ENCODE data around the gene CSRP3.

DNA sequence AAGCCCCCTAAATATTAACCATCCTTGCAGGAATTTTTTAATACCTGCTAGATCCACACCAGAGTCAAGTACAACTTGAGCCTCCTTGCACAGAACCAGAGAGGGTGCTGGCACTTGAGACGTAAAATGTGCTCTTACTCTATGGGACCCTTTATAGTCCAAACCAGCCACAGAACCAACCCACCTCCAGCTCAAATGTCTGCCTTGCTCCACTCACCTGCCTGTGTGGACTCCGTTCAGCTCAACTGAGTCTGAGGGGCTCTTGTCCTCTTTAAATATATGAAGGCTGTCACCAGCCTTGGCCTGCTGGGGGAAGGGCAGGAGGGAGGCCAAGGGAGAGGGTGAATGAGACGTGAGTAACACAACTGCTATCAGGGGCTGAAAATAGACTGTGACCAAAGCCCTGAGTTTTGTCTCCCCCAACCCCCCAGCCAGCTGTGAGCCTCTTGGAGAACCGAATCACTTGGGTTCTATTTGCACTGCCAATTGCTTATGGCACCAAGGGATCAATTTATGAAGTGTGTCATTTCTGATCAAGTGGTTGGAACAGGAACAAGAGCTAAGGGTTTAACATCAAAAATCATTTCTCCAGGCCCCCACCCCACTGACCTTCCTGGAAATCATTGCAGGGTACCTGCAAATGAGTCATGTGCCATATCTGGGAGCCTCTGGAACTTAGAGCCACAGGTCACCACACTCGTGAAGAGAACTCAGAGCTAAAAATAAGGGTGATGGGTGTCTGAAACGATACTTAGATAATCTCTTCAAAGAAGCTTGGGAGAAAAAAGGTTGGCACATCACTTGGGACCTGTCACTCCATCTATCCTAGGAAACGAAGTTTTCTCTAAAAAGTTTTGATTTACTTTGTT is at the start of gene CSRP3:
- TF ChIP-seq, protein P1, sequence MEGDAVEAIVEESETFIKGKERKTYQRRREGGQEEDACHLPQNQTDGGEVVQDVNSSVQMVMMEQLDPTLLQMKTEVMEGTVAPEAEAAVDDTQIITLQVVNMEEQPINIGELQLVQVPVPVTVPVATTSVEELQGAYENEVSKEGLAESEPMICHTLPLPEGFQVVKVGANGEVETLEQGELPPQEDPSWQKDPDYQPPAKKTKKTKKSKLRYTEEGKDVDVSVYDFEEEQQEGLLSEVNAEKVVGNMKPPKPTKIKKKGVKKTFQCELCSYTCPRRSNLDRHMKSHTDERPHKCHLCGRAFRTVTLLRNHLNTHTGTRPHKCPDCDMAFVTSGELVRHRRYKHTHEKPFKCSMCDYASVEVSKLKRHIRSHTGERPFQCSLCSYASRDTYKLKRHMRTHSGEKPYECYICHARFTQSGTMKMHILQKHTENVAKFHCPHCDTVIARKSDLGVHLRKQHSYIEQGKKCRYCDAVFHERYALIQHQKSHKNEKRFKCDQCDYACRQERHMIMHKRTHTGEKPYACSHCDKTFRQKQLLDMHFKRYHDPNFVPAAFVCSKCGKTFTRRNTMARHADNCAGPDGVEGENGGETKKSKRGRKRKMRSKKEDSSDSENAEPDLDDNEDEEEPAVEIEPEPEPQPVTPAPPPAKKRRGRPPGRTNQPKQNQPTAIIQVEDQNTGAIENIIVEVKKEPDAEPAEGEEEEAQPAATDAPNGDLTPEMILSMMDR (IDR thresholded peaks at IDR 0.05; ENCODE audit: poor library complexity, severe bottlenecking): no peak
- TF ChIP-seq TAF1 (IDR thresholded peaks at IDR 0.05; ENCODE audit: low read depth) (no peak), EZH2 (IDR thresholded peaks at IDR 0.05; ENCODE audit: borderline replicate concordance, insufficient read depth, low read length, poor library complexity, severe bottlenecking) (no peak), SMC3 (conservative IDR thresholded peaks at IDR 0.05; ENCODE audit: poor library complexity) (no peak), POLR2AphosphoS5 (IDR thresholded peaks at IDR 0.05) (no peak), RAD21 (conservative IDR thresholded peaks at IDR 0.05) (no peak)
- TF ChIP-seq, protein P2, sequence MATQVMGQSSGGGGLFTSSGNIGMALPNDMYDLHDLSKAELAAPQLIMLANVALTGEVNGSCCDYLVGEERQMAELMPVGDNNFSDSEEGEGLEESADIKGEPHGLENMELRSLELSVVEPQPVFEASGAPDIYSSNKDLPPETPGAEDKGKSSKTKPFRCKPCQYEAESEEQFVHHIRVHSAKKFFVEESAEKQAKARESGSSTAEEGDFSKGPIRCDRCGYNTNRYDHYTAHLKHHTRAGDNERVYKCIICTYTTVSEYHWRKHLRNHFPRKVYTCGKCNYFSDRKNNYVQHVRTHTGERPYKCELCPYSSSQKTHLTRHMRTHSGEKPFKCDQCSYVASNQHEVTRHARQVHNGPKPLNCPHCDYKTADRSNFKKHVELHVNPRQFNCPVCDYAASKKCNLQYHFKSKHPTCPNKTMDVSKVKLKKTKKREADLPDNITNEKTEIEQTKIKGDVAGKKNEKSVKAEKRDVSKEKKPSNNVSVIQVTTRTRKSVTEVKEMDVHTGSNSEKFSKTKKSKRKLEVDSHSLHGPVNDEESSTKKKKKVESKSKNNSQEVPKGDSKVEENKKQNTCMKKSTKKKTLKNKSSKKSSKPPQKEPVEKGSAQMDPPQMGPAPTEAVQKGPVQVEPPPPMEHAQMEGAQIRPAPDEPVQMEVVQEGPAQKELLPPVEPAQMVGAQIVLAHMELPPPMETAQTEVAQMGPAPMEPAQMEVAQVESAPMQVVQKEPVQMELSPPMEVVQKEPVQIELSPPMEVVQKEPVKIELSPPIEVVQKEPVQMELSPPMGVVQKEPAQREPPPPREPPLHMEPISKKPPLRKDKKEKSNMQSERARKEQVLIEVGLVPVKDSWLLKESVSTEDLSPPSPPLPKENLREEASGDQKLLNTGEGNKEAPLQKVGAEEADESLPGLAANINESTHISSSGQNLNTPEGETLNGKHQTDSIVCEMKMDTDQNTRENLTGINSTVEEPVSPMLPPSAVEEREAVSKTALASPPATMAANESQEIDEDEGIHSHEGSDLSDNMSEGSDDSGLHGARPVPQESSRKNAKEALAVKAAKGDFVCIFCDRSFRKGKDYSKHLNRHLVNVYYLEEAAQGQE (IDR thresholded peaks at IDR 0.05; ENCODE audit: borderline replicate concordance): no peak
